Measurements from ENCODE around the gene DAPK1. TPM values are rescaled to one million over a fixed set of nuclear protein-coding genes. Genes with fewer than 3 reads are reported as not detected.

DAPK1 gene
- polyA plus RNA-seq, 1 donor from 2014 or later, result 45.0 TPM

DNA sequence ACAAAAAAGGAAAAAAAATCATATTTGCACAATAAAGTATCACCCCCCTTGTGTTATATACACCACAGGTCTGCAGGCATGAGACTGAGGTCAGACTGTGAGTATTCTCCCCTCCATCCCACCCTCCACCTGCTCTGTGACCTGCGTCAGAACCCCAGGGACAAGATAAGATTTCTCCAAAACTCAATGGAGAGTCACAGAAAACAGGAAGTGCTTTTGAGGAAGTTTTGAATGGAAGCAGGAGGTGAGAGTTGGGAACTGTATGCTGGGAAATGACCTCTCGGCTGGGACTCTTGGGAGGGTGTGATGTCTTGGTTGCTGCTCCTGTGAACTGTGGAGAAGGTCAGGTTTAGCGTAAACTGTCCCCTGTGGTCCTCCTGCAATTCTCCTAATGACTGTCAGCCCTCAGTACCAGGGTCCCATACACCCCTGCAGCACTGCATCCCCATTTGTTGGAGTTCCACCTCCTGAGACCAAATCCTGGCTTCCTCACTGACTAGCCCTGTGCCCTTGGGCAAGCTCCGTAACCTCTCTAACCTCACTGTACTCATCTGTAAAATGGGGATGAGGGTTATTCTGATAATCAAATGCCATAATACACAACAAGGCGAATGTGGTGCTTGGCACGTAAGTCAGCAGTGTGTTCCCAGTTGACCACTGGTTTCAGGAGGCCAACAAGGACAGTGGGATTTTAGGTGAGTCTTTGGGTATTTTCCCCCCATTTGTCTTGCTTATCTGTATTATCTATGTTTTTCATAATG, 221.4 kb downstream of the DAPK1 start:
- no peaks in the 10 kb centered on the region for H3K9me3 ChIP-seq (ENCODE audit: low read length)
- H3K4me3 ChIP-seq (ENCODE audit: low read length), result no peak overlapping the region
- H3K4me2 ChIP-seq (ENCODE audit: low read length), result no peak overlapping the region
- H3K27me3 ChIP-seq (ENCODE audit: insufficient read depth, low read depth, low read length), result no peaks in the 10 kb centered on the region
- no peak overlapping the region for H3K27ac ChIP-seq (ENCODE audit: low read length)
- no peaks in the 10 kb centered on the region for H3K9me2 ChIP-seq (ENCODE audit: insufficient read depth, low read length)
- no peak overlapping the region for H3K9ac ChIP-seq (ENCODE audit: low read length)
- H3K36me3 ChIP-seq (ENCODE audit: insufficient read depth, low read length), result no peaks in the 10 kb centered on the region
- H3K79me2 ChIP-seq (replicated peaks; ENCODE audit: insufficient read depth, low read length), result no peaks in the 10 kb centered on the region
- no peak overlapping the region for H2AFZ ChIP-seq (ENCODE audit: low read depth, low read length)
- H4K20me1 ChIP-seq (ENCODE audit: insufficient read depth), result no peaks in the 10 kb centered on the region
- H3F3A ChIP-seq (ENCODE audit: insufficient read depth, low read length, poor library complexity, severe bottlenecking), result no peaks in the 10 kb centered on the region
- TF ChIP-seq TAF1 (IDR thresholded peaks at IDR 0.05; ENCODE audit: low read depth) (no peak), MXI1 (conservative IDR thresholded peaks at IDR 0.05; ENCODE audit: poor library complexity, severe bottlenecking) (no peak), RAD21 (conservative IDR thresholded peaks at IDR 0.05) (no peak), EZH2 (IDR thresholded peaks at IDR 0.05; ENCODE audit: borderline replicate concordance, insufficient read depth, low read length, poor library complexity, severe bottlenecking) (no peak), POLR2AphosphoS5 (IDR thresholded peaks at IDR 0.05) (no peak)
- TF ChIP-seq, protein P1, sequence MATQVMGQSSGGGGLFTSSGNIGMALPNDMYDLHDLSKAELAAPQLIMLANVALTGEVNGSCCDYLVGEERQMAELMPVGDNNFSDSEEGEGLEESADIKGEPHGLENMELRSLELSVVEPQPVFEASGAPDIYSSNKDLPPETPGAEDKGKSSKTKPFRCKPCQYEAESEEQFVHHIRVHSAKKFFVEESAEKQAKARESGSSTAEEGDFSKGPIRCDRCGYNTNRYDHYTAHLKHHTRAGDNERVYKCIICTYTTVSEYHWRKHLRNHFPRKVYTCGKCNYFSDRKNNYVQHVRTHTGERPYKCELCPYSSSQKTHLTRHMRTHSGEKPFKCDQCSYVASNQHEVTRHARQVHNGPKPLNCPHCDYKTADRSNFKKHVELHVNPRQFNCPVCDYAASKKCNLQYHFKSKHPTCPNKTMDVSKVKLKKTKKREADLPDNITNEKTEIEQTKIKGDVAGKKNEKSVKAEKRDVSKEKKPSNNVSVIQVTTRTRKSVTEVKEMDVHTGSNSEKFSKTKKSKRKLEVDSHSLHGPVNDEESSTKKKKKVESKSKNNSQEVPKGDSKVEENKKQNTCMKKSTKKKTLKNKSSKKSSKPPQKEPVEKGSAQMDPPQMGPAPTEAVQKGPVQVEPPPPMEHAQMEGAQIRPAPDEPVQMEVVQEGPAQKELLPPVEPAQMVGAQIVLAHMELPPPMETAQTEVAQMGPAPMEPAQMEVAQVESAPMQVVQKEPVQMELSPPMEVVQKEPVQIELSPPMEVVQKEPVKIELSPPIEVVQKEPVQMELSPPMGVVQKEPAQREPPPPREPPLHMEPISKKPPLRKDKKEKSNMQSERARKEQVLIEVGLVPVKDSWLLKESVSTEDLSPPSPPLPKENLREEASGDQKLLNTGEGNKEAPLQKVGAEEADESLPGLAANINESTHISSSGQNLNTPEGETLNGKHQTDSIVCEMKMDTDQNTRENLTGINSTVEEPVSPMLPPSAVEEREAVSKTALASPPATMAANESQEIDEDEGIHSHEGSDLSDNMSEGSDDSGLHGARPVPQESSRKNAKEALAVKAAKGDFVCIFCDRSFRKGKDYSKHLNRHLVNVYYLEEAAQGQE (IDR thresholded peaks at IDR 0.05; ENCODE audit: borderline replicate concordance), result no peak

DNA sequence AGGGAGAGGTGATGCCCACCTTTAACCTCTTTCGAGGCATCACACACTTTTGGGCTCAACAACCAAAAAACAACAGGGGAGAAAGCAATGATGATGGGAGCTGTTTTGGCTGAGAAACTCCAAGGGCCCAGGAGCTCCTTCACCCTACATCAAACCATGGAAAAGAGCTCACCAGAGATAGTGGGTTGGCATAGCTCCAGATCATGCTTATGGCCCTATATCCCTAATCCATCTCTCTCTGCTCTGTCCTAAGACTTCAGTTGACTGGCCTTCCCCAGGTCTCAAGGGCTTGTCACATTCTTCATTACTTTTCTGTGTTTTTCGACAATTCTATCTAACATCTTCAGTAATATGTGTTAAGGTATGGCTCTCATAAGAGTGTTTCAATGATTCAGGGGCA, 222.5 kb downstream of the DAPK1 start:
- no peak overlapping the region for H3K4me2 ChIP-seq (ENCODE audit: low read length)
- no peaks in the 10 kb centered on the region for H3K9me3 ChIP-seq (ENCODE audit: low read length)
- H3F3A ChIP-seq (ENCODE audit: insufficient read depth, low read length, poor library complexity, severe bottlenecking), result no peaks in the 10 kb centered on the region
- H3K4me3 ChIP-seq (ENCODE audit: low read length), result no peak overlapping the region
- no peaks in the 10 kb centered on the region for H3K79me2 ChIP-seq (replicated peaks; ENCODE audit: insufficient read depth, low read length)
- no peaks in the 10 kb centered on the region for H3K27me3 ChIP-seq (ENCODE audit: insufficient read depth, low read depth, low read length)
- H2AFZ ChIP-seq (ENCODE audit: low read depth, low read length), result no peak overlapping the region
- H3K36me3 ChIP-seq (ENCODE audit: insufficient read depth, low read length), result no peaks in the 10 kb centered on the region
- no peaks in the 10 kb centered on the region for H4K20me1 ChIP-seq (ENCODE audit: insufficient read depth)
- TF ChIP-seq, protein P1 (IDR thresholded peaks at IDR 0.05; ENCODE audit: borderline replicate concordance), result no peak
- no peak for TF ChIP-seq EP300 (conservative IDR thresholded peaks at IDR 0.05; ENCODE audit: poor library complexity, severe bottlenecking)
- TF ChIP-seq, protein P2, sequence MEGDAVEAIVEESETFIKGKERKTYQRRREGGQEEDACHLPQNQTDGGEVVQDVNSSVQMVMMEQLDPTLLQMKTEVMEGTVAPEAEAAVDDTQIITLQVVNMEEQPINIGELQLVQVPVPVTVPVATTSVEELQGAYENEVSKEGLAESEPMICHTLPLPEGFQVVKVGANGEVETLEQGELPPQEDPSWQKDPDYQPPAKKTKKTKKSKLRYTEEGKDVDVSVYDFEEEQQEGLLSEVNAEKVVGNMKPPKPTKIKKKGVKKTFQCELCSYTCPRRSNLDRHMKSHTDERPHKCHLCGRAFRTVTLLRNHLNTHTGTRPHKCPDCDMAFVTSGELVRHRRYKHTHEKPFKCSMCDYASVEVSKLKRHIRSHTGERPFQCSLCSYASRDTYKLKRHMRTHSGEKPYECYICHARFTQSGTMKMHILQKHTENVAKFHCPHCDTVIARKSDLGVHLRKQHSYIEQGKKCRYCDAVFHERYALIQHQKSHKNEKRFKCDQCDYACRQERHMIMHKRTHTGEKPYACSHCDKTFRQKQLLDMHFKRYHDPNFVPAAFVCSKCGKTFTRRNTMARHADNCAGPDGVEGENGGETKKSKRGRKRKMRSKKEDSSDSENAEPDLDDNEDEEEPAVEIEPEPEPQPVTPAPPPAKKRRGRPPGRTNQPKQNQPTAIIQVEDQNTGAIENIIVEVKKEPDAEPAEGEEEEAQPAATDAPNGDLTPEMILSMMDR (IDR thresholded peaks at IDR 0.05; ENCODE audit: poor library complexity, severe bottlenecking), result no peak
- no peak overlapping the region for H3K9ac ChIP-seq (ENCODE audit: low read length)
- H3K9me2 ChIP-seq (ENCODE audit: insufficient read depth, low read length), result no peaks in the 10 kb centered on the region
- no peak overlapping the region for H3K27ac ChIP-seq (ENCODE audit: low read length)
